H1 (cell line): Measurements from ENCODE around the gene TMEM185A. TPM values are rescaled to one million over a fixed set of nuclear protein-coding genes. Genes with fewer than 3 reads are reported as not detected.

Source experiments
- CTCF ChIA-PET: fragments of 300-600 bp; sonication (Branson Sonifier 250); formaldehyde crosslinking; loops from one replicate; lab custom pipeline; 2021; ENCODE audit not compliant: partially characterized antibody; lab: Charles Lee
- POLR2A ChIA-PET: fragments of 300-600 bp; sonication (Branson Sonifier 250); formaldehyde crosslinking; loops from one replicate; lab custom pipeline; 2021; ENCODE audit warnings: inconsistent platforms; ENCODE audit not compliant: partially characterized antibody; lab: Charles Lee
- DNase-seq, 2 experiments: peaks; one replicate each; pipeline versions ENCODE4 v3.0.0 to v3.0.0-alpha.2; 2010 to 2022; ENCODE audit warnings: low spot score in 2 of 2, low read depth in 1 of 2, mixed read lengths in 1 of 2
- FAIRE-seq: peaks from 2 replicates; lab custom pipeline; 2011; peaks lifted over from hg19 to GRCh38; lab: Jason Lieb, UNC
- H2AFZ ChIP-seq: 2 replicates; pipeline ENCODE4 v1.8.1; 2012; ENCODE audit warnings: low read length, inconsistent platforms
- H2AK5ac ChIP-seq: 2 replicates; pipeline ENCODE4 v1.6.1; 2013; ENCODE audit warnings: low read depth, low read length
- H2BK120ac ChIP-seq: replicated peaks from 2 replicates; pipeline ENCODE3; 2013; ENCODE audit warnings: low read depth, low read length, inconsistent platforms
- H2BK12ac ChIP-seq: 2 replicates; pipeline ENCODE4 v1.6.1; 2013; ENCODE audit warnings: low read depth, low read length
- H2BK15ac ChIP-seq: 2 replicates; pipeline ENCODE4 v1.6.1; 2013; ENCODE audit warnings: low read length
- H2BK20ac ChIP-seq: 2 replicates; pipeline ENCODE4 v1.6.1; 2013; ENCODE audit warnings: low read length
- H2BK5ac ChIP-seq: 2 replicates; pipeline ENCODE4 v1.6.1; 2013; ENCODE audit warnings: low read depth, low read length
- H3K14ac ChIP-seq: 2 replicates; pipeline ENCODE4 v1.6.1; 2013; ENCODE audit warnings: inconsistent platforms; ENCODE audit not compliant: insufficient read length
- H3K18ac ChIP-seq: 2 replicates; pipeline ENCODE4 v1.6.1; 2013; ENCODE audit warnings: low read length; ENCODE audit errors: extremely low read depth
- H3K23ac ChIP-seq: 2 replicates; pipeline ENCODE4 v1.6.1; 2013; ENCODE audit warnings: inconsistent platforms; ENCODE audit not compliant: insufficient read length
- H3K23me2 ChIP-seq: 2 replicates; pipeline ENCODE4 v1.6.1; 2013; ENCODE audit warnings: low read depth, low read length
- H3K27ac ChIP-seq: 2 replicates; pipeline ENCODE4 v1.6.1; 2011; ENCODE audit warnings: low read depth, low read length, inconsistent platforms
- H3K27me3 ChIP-seq, 4 experiments: replicated peaks in 1 of 4; 1 replicate in 1 of 4; 2 replicates in 3 of 4; pipeline versions ENCODE4 v1.6.1 to v1.8.1; 2011 to 2013; ENCODE audit warnings: low read length in 3 of 4, mild to moderate bottlenecking in 3 of 4, inconsistent platforms in 2 of 4, mixed read lengths in 2 of 4, moderate library complexity in 1 of 4; ENCODE audit not compliant: control insufficient read depth in 3 of 4, insufficient read depth in 3 of 4; ENCODE audit errors: extremely low read depth in 1 of 4
- H3K36me3 ChIP-seq, 4 experiments: 2 replicates each; pipeline versions ENCODE4 v1.6.1 to v1.8.1; 2011 to 2013; ENCODE audit warnings: mild to moderate bottlenecking in 4 of 4, low read length in 3 of 4, moderate library complexity in 2 of 4, control low read depth in 1 of 4, inconsistent platforms in 1 of 4; ENCODE audit not compliant: insufficient read depth in 4 of 4, control insufficient read depth in 2 of 4
- H3K4ac ChIP-seq: replicated peaks from 2 replicates; pipeline ENCODE3; 2013; ENCODE audit warnings: low read length, low read depth, mixed read lengths, inconsistent platforms; ENCODE audit not compliant: insufficient read length
- H3K4me1 ChIP-seq, 4 experiments: replicated peaks in 1 of 4; 1 replicate in 1 of 4; 2 replicates in 3 of 4; pipeline versions ENCODE4 v1.6.1 to v1.8.1; 2011 to 2013; ENCODE audit warnings: low read length in 3 of 4, inconsistent platforms in 2 of 4, mixed read lengths in 1 of 4; ENCODE audit not compliant: insufficient read depth in 4 of 4, control insufficient read depth in 3 of 4
- H3K4me2 ChIP-seq, 2 experiments: 2 replicates each; pipeline versions ENCODE4 v1.6.1 to v1.8.1; 2011 to 2013; ENCODE audit warnings: low read depth in 2 of 2, low read length in 2 of 2, control low read depth in 1 of 2, inconsistent platforms in 1 of 2, mild to moderate bottlenecking in 1 of 2; ENCODE audit not compliant: insufficient read depth in 1 of 2
- H3K4me3 ChIP-seq, 4 experiments: fragments of 200-600, 300-600 bp in 1 of 4; sonication (generic), shearing (Covaris generic), sonication (Bioruptor Twin) in 1 of 4; 2 replicates each; pipeline versions ENCODE4 v1.5.1 to v1.8.1; 2011 to 2016; ENCODE audit warnings: low read length in 4 of 4, low read depth in 3 of 4, control low read depth in 2 of 4, inconsistent platforms in 2 of 4, mild to moderate bottlenecking in 2 of 4, mixed read lengths in 1 of 4, moderate library complexity in 1 of 4; ENCODE audit not compliant: insufficient read depth in 2 of 4; ENCODE audit errors: extremely low read depth in 1 of 4
- H3K56ac ChIP-seq: replicated peaks from 2 replicates; pipeline ENCODE3; 2013; ENCODE audit warnings: low read depth, mild to moderate bottlenecking, mixed read lengths, low read length, inconsistent platforms; ENCODE audit not compliant: insufficient read length
- H3K79me1 ChIP-seq: 2 replicates; pipeline ENCODE4 v1.6.1; 2013; ENCODE audit warnings: low read depth, low read length, control low read depth
- H3K79me2 ChIP-seq, 2 experiments: 2 replicates each; pipeline versions ENCODE4 v1.6.1 to v1.8.1; 2012 to 2013; ENCODE audit warnings: low read length in 2 of 2, mild to moderate bottlenecking in 2 of 2, inconsistent platforms in 1 of 2; ENCODE audit not compliant: insufficient read depth in 2 of 2, control insufficient read depth in 1 of 2
- H3K9ac ChIP-seq, 4 experiments: replicated peaks in 1 of 4; 1 replicate in 1 of 4; 2 replicates in 3 of 4; pipeline versions ENCODE4 v1.6.1 to v1.8.1; 2011 to 2013; ENCODE audit warnings: low read depth in 3 of 4, low read length in 3 of 4, control low read depth in 2 of 4, mild to moderate bottlenecking in 2 of 4, moderate library complexity in 2 of 4, inconsistent platforms in 1 of 4; ENCODE audit errors: extremely low read depth in 1 of 4
- H3K9me3 ChIP-seq, 2 experiments: 2 replicates each; pipeline versions ENCODE4 v1.6.1 to v1.8.1; 2012 to 2013; ENCODE audit warnings: mild to moderate bottlenecking in 2 of 2, moderate library complexity in 2 of 2, control low read depth in 1 of 2, inconsistent platforms in 1 of 2, low read depth in 1 of 2, low read length in 1 of 2, mixed read lengths in 1 of 2; ENCODE audit not compliant: insufficient read depth in 2 of 2
- H4K20me1 ChIP-seq, 2 experiments: replicated peaks in 1 of 2; 2 replicates each; pipeline versions ENCODE3 to v1.8.1; 2011 to 2013; ENCODE audit warnings: inconsistent platforms in 2 of 2, low read length in 2 of 2, mild to moderate bottlenecking in 1 of 2; ENCODE audit not compliant: insufficient read depth in 2 of 2, control insufficient read depth in 1 of 2
- H4K5ac ChIP-seq: 2 replicates; pipeline ENCODE4 v1.6.1; 2013; ENCODE audit warnings: low read length, low read depth, mixed read lengths, inconsistent platforms; ENCODE audit not compliant: insufficient read length
- H4K8ac ChIP-seq: 2 replicates; pipeline ENCODE4 v1.8.0; 2013; ENCODE audit warnings: mild to moderate bottlenecking, moderate library complexity, low read length, inconsistent platforms; ENCODE audit not compliant: insufficient read depth; ENCODE audit errors: extremely low read depth
- H4K91ac ChIP-seq: replicated peaks from 2 replicates; pipeline ENCODE3; 2013; ENCODE audit warnings: low read length, mixed read lengths, inconsistent platforms; ENCODE audit not compliant: insufficient read length
- BACH1 ChIP-seq: IDR thresholded peaks from 2 replicates; pipeline ENCODE4 v1.6.1; 2012; ENCODE audit warnings: low read length, improper control_type of control experiment
- FOSL1 ChIP-seq: IDR thresholded peaks from 2 replicates; pipeline ENCODE4 v1.6.1; 2011; ENCODE audit warnings: mild to moderate bottlenecking, low read depth, low read length, moderate library complexity; ENCODE audit not compliant: insufficient read depth
- KDM4A ChIP-seq: IDR thresholded peaks from one replicate; pipeline ENCODE4 v1.7.1; 2012; ENCODE audit warnings: low read depth, mild to moderate bottlenecking, moderate library complexity, low read length, inconsistent platforms; ENCODE audit not compliant: severe bottlenecking
- NRF1 ChIP-seq: IDR thresholded peaks from 2 replicates; pipeline ENCODE4 v1.6.1; 2011; ENCODE audit warnings: mild to moderate bottlenecking, low read depth, low read length, improper control_type of control experiment
- RNF2 ChIP-seq: fragments of 200-900, 300-1000 bp; sonication (generic); IDR thresholded peaks from 2 replicates; pipeline ENCODE4 v1.7.1; 2016; ENCODE audit warnings: borderline replicate concordance, low read depth, mild to moderate bottlenecking, antibody characterized with exemption, low read length; ENCODE audit not compliant: poor library complexity, severe bottlenecking; ENCODE audit errors: missing control alignments
- RXRA ChIP-seq: IDR thresholded peaks from 2 replicates; pipeline ENCODE4 v1.6.1; 2011; ENCODE audit warnings: low read depth, mild to moderate bottlenecking, low read length, moderate library complexity; ENCODE audit not compliant: insufficient read depth
- SAP30 ChIP-seq: fragments of 300-600 bp; sonication (generic); IDR thresholded peaks from 2 replicates; pipeline ENCODE4 v1.7.1; 2012; ENCODE audit warnings: low read length, moderate library complexity, mild to moderate bottlenecking, inconsistent platforms; ENCODE audit not compliant: insufficient read depth, insufficient replicate concordance
- TAF1 ChIP-seq: IDR thresholded peaks from 2 replicates; pipeline ENCODE4 v1.6.1; 2011; ENCODE audit warnings: mild to moderate bottlenecking, low read depth, low read length
- WGBS, 2 experiments: shearing (Covaris generic) in 1 of 2; methylation state at CpG; one replicate each; pipeline versions ENCODE4 v1.1.6 to v1.1.7; 2013 to 2015; ENCODE audit warnings: low lambda C conversion rate in 2 of 2, mixed read lengths in 2 of 2, inconsistent platforms in 1 of 2, low coverage in 1 of 2, missing lambda C conversion rate in 1 of 2; ENCODE audit not compliant: insufficient replicate concordance in 2 of 2, insufficient coverage in 1 of 2, insufficient read length in 1 of 2; ENCODE audit errors: extremely low coverage in 1 of 2, missing lambda C conversion rate in 1 of 2; 5-methylcytosine and 5-hydroxymethylcytosine counted together
- polyA plus RNA-seq, 7 experiments: library from polyadenylated mRNA; depleted of rRNA in 3 of 7; stranded (reverse) in 5 of 7; unstranded in 2 of 7; fragments of >200 nt in 5 of 7; fragments of 200-250 nt in 2 of 7; gene quantifications; 1 replicate in 5 of 7; 2 replicates in 1 of 7; 4 replicates in 1 of 7; pipeline versions ENCODE4 v1.2.1 to v1.2.3, GENCODE V29; 2011 to 2013; ENCODE audit warnings: missing spikeins in 2 of 7, mixed read lengths in 2 of 7
- total RNA-seq: library from RNA; stranded (reverse); fragmentation: NEBNext Ultra II Directional; extraction: Animal tissue kit (Norgen Biotek cat#: 25700); gene quantifications from 2 replicates; pipeline ENCODE4 v1.2.1, GENCODE V29; 2021
- TF ChIP-seq, protein P1 (sequence below): IDR thresholded peaks from 2 replicates; pipeline ENCODE4 v1.6.1; 2012; ENCODE audit warnings: inconsistent platforms
- TF ChIP-seq, protein P2 (sequence below), 3 experiments: IDR thresholded peaks; 1 replicate in 2 of 3; 2 replicates in 1 of 3; pipeline versions ENCODE4 v1.5.1 to v1.6.1; 2011; ENCODE audit warnings: low read length in 3 of 3, mild to moderate bottlenecking in 3 of 3, inconsistent platforms in 2 of 3, low read depth in 1 of 3, moderate library complexity in 1 of 3; ENCODE audit not compliant: insufficient read depth in 1 of 3; ENCODE audit errors: control extremely low read depth in 1 of 3

Gene TMEM185A
- total and polyA plus RNA-seq, 2 of the 8 experiments (the other 6 are each of a cell fraction or from before 2014, with no cell fraction given), result 15.0 to 26.5 TPM

DNA sequence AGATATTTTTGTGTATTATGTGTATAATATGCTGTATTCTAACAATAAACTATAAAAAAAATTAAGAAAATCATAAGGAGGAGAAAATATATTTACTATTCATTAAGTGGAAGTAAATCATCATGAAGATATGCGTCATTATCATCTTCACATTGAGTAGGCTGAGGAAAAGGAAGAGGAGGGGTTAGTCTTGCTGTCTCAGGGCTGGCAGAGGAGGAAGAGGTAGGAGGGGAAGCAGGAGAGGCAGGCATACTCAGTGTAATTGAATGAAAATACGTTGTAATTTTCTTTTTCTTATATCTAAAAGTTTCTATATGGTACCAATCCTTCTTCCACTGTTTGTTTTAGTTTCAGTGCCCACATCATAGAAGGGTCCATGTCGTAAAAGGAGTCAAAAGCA is 9.8 kb upstream of the TMEM185A start:
- no peaks in the 10 kb centered on the region for H3K23me2 ChIP-seq
- CTCF ChIA-PET, result interaction anchor here (1.5 kb wide), 1 partner anchor 9 kb away, joined by 5 read pairs; no protein-coding TSS in a partner anchor

More for the DNA sequence above, 9.8 kb upstream of the TMEM185A start:
- H3K9me3 ChIP-seq, result no peaks in the 10 kb centered on the region
- no peak overlapping the region for H3K18ac ChIP-seq
- TF ChIP-seq, protein P1, sequence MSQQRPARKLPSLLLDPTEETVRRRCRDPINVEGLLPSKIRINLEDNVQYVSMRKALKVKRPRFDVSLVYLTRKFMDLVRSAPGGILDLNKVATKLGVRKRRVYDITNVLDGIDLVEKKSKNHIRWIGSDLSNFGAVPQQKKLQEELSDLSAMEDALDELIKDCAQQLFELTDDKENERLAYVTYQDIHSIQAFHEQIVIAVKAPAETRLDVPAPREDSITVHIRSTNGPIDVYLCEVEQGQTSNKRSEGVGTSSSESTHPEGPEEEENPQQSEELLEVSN, result no peak
- TF ChIP-seq NRF1, result no peak
- no peak for TF ChIP-seq RXRA
- TF ChIP-seq RNF2, result no peak
- TF ChIP-seq, protein P2, sequence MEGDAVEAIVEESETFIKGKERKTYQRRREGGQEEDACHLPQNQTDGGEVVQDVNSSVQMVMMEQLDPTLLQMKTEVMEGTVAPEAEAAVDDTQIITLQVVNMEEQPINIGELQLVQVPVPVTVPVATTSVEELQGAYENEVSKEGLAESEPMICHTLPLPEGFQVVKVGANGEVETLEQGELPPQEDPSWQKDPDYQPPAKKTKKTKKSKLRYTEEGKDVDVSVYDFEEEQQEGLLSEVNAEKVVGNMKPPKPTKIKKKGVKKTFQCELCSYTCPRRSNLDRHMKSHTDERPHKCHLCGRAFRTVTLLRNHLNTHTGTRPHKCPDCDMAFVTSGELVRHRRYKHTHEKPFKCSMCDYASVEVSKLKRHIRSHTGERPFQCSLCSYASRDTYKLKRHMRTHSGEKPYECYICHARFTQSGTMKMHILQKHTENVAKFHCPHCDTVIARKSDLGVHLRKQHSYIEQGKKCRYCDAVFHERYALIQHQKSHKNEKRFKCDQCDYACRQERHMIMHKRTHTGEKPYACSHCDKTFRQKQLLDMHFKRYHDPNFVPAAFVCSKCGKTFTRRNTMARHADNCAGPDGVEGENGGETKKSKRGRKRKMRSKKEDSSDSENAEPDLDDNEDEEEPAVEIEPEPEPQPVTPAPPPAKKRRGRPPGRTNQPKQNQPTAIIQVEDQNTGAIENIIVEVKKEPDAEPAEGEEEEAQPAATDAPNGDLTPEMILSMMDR (IDR thresholded peaks at IDR 0.05; ENCODE audit: control extremely low read depth in 1 of 3, insufficient read depth in 1 of 3, low read depth in 1 of 3, low read length in 3 of 3), result no peak
- no peak for TF ChIP-seq TAF1
- no peak for TF ChIP-seq BACH1
- TF ChIP-seq KDM4A, result no peak
- TF ChIP-seq SAP30, result no peak
- TF ChIP-seq FOSL1, result no peak
- TF ChIP-seq, all 59 proteins: peak for 0
- Histone ChIP-seq H2BK20ac (no peak overlapping the region), H3K79me2 (no peaks in the 10 kb centered on the region), H3K36me3 (no peaks in the 10 kb centered on the region), H2BK12ac (no peak overlapping the region), H3K27ac (no peak overlapping the region), H3K56ac (no peak overlapping the region), H2BK15ac (no peak overlapping the region), H3K23ac (no peak overlapping the region), H3K27me3 (no peaks in the 10 kb centered on the region), H3K4me1 (no peaks in the 10 kb centered on the region), H3K4me3 (no peak overlapping the region), H4K20me1 (no peaks in the 10 kb centered on the region), H3K14ac (no peak overlapping the region), H2AFZ (no peak overlapping the region), H3K79me1 (no peaks in the 10 kb centered on the region), H2BK5ac (no peak overlapping the region), H2BK120ac (no peak overlapping the region), H2AK5ac (no peak overlapping the region), H4K91ac (no peak overlapping the region), H3K9ac (no peak overlapping the region), H3K4me2 (no peak overlapping the region), H3K4ac (no peak overlapping the region), H4K5ac (no peak overlapping the region), H4K8ac (no peak overlapping the region)
- 89% methylated on average over 3 of the region's 3 CpGs; no CpG with 5 or more reads in 1 of the 2 experiments for WGBS, 2 experiments
- POLR2A ChIA-PET, result interaction anchor here (0.6 kb wide), 1 partner anchor 356 kb away, joined by 3 read pairs; no protein-coding TSS in a partner anchor
- no peak for FAIRE-seq
- no peak for DNase-seq
